NCI-H524 treated with DMSO at 0.1 percent for 48 hours (cell line): ENCODE data around the gene LAPTM5.
"Not testable (repeated sequence)": the region's sequence is repeated elsewhere in the genome, so short reads cannot be mapped to it uniquely, and the experiment has no call there.

ENCODE experiments used
- DNase-seq: peaks from one replicate; lab custom pipeline; 2025; lab: John Stamatoyannopoulos, UW

LAPTM5 gene

GRCh38 chr1:30770150-30770549 lies 12.6 kb upstream of the LAPTM5 start:
- no peak for DNase-seq

- no peak for DNase-seq
These were observed 11.5 kb upstream of the LAPTM5 start for GRCh38 chr1:30768830-30769718.

- no peak for DNase-seq
These were observed 10.7 kb upstream of the LAPTM5 start for GRCh38 chr1:30768159-30768829.

GRCh38 chr1:30766948-30767347 lies 9.4 kb upstream of the LAPTM5 start:
- not testable (repeated sequence) for DNase-seq

- no peak for DNase-seq
These were observed 8.2 kb upstream of the LAPTM5 start for GRCh38 chr1:30765556-30766434.

- DNase-seq, result no peak
These were observed 7.5 kb upstream of the LAPTM5 start for GRCh38 chr1:30764939-30765555.

GRCh38 chr1:30764396-30764795 lies 6.8 kb upstream of the LAPTM5 start:
- DNase-seq, result no peak

- DNase-seq, result no peak
These were observed 6.2 kb upstream of the LAPTM5 start for GRCh38 chr1:30763651-30764248.

GRCh38 chr1:30762930-30763650 lies 5.5 kb upstream of the LAPTM5 start:
- no peak for DNase-seq

- no peak for DNase-seq
These were observed 4.8 kb upstream of the LAPTM5 start for GRCh38 chr1:30762152-30762929.

GRCh38 chr1:30761381-30762151 lies 4.0 kb upstream of the LAPTM5 start:
- no peak for DNase-seq

GRCh38 chr1:30760596-30761324 lies 3.2 kb upstream of the LAPTM5 start:
- DNase-seq, result no peak

GRCh38 chr1:30759718-30760281 lies 2.2 kb upstream of the LAPTM5 start:
- DNase-seq, result no peak

- no peak for DNase-seq
These were observed 1.3 kb upstream of the LAPTM5 start for GRCh38 chr1:30758785-30759380.

- DNase-seq, result no peak
These were observed 631 bp upstream of the LAPTM5 start for GRCh38 chr1:30758121-30758688.

GRCh38 chr1:30756545-30757351 lies 826 bp downstream of the LAPTM5 start:
- DNase-seq, result no peak

GRCh38 chr1:30756206-30756544 lies 1.4 kb downstream of the LAPTM5 start:
- DNase-seq, result no peak
